Ammon's horn (tissue), 1 donor: ENCODE measurements around the gene SLC37A1.

Experiments
- DNase-seq: peaks from one replicate; pipeline ENCODE4 v3.0.0-alpha.2; 2016; ENCODE audit warnings: low spot score

SLC37A1 gene

DNA sequence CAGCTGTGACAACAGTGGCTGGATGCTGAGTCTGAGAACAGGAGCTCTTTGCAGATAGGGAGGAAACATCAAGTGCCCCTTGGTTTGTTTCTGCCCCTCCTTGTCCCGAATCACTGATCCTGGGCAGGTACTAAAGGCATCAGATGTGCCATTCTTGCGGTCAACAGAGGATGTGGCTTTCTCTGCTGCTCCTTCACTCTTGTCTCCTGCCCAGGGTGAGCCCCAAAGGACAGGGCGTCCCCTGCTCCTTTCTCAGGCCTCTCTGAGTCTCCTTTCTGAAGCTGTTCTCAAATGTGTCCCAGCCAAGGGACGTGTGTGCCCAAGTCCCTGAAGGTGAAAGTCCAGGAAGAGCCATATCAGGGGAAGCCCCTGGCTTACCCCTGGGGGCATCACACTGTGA is 31.7 kb downstream of the SLC37A1 start:
- no peak for DNase-seq

DNA sequence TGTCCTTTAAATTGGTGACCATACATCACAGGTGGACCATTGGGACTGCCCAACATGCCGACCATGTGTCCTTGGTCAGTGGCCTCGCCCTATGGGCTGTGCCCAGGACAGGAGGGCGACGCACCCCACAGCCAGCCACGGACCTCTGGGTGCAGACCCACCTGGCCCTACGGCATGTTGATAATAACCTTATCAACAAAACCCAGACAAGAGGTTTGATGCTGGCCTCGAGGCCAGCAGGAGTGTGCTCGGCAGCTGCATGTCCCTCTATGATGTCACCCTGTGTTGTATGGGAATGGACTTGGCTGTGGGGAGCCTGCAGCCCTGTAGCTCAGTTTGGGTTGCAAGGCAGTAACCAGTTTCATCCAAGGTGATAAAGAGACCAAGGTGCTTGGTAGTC is 32.1 kb downstream of the SLC37A1 start:
- DNase-seq: no peak

DNA sequence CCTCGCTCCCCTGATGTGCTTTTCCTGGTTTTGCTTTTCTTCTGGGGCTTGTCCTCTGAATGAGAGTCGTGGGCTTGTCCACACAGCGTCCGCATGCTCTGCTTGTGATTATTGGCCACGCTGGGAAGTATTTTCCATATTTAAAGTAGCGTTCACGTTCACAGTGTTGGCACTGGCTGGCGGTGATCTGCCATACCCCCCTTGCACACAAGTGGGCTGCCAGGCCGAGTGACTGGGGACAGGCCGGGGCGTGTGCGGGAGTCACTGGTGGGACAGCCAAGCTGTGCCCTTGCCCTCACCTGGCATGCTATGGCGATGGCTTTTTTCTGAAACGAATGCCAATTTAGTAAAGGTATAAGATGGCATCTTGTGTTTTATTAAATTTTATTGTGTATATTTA is 32.8 kb downstream of the SLC37A1 start:
- no peak for DNase-seq

GRCh38 chr21:42547001-42547905 is 33.6 kb downstream of the SLC37A1 start:
- no peak for DNase-seq

GRCh38 chr21:42547906-42548365 is 34.3 kb downstream of the SLC37A1 start:
- DNase-seq: no peak

- DNase-seq: no peak
Measured at GRCh38 chr21:42548687-42549406, 35.2 kb downstream of the SLC37A1 start.

DNA sequence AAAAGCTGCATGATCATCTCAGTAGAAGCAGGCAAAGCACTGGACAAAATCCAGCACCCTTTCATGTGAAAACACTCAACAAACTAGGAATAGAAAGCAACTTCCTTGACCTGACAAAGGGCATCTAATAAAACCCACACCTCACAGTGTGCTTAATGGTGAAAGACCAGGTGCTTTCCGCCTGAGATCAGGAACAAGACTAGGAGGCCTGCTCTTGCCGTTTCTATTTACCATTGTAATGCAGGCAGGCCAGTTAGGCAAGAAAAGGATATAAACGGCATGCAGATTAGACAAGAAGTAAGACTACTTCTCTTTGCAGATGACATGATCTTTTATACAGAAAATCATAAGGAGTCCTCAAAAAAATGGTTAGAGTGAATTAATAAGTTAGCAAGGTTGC is 37.2 kb downstream of the SLC37A1 start:
- DNase-seq: no peak

- no peak for DNase-seq
Measured at GRCh38 chr21:42552407-42553336, 39.0 kb downstream of the SLC37A1 start.

DNA sequence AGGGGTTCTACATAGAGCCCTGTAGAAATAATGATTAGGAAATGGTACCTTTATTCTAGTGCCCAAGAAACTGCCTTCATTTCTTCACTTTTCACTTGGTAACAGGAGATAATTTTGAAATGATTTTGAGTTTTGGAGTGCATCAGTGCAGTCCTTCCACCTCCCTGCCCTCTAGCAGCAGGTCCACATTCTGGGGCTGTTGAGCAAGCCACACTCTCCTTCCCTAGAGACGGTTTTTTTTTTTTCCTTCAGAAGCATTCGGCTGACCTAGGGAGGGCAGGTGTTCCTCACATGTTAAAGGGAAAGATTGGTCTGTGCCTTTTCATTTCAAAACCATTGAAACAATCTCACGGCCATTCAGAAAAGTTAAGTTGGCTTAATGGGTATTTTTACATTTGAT is 39.8 kb downstream of the SLC37A1 start:
- no peak for DNase-seq

DNA sequence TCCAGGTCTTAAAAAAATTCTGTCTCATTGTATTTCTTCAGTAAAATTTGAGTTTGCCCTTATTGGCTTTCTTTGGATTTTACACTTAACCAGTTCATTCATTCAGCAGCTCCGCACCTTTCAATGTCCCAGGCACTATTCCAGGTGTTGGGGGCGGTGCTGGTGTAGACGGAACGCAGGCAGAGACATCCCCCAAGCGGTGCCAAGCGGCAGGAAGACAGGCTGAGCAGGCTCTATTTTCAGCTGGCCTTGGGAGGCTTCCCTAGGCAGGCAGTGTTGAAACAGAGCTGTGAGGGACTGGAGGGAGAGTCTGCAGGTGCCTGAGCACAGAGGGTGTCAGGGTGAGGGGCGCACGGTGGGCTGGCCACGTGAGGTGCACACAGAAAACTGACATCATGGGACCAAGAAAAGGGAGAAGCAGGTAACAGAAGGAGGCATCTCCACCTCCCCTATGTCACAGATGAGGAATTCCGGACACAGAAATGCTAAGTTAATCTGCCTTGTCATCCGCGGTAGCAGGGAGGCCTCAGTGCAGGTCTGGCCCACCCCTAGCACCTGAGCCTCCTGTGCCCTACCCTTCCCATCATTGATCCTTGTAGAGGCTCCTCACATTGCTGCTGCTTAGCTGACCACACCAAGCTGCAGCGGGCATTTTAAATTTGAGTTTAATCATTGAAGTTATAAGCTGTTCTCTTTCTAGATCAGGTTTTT is 40.8 kb downstream of the SLC37A1 start:
- DNase-seq: no peak

GRCh38 chr21:42555756-42556438 is 42.2 kb downstream of the SLC37A1 start:
- DNase-seq: no peak

GRCh38 chr21:42556476-42556875 is 42.8 kb downstream of the SLC37A1 start:
- no peak for DNase-seq

GRCh38 chr21:42556960-42557359 is 43.3 kb downstream of the SLC37A1 start:
- no peak for DNase-seq

DNA sequence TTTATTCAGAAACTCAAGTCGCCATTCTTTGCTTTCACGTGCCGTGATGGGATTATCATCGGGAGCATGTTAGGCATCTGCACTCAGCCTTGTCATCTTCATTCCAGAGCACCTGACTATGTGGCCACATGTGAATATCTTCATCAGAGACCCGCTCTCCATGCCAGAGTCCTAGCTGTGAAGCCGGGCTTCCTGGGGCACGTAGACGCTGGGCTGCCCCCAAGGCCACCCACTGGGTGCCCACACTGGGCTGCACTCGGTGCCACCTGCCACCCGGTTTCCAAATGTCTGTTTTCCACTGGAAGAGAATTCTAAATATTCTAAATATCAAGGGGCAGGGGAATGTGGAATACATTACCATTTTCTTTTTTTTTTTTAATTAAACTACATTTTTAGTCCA is 43.8 kb downstream of the SLC37A1 start:
- no peak for DNase-seq

- no peak for DNase-seq
Measured at GRCh38 chr21:42558368-42558767, 44.7 kb downstream of the SLC37A1 start.

DNA sequence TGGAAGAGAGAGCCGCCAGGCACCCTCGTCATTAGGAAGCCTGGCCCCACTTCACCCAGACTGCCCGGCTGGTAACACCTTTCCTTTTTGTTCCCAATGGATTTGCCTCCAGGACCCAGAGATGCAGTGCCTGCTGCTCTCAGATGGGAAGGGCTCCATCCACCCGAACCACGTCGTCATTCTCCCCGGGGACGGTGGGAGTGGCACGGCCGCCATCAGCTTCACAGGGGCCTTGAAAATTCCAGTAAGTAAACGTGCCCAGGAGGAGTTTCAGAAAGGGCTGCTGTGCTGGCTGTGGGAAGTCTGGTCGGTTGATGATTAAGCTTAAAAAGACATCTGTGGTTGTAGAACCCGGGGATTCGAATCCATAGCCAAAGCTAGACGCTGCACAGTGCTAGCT is 45.2 kb downstream of the SLC37A1 start:
- DNase-seq: no peak

GRCh38 chr21:42559326-42559725 is 45.7 kb downstream of the SLC37A1 start:
- no peak for DNase-seq

DNA sequence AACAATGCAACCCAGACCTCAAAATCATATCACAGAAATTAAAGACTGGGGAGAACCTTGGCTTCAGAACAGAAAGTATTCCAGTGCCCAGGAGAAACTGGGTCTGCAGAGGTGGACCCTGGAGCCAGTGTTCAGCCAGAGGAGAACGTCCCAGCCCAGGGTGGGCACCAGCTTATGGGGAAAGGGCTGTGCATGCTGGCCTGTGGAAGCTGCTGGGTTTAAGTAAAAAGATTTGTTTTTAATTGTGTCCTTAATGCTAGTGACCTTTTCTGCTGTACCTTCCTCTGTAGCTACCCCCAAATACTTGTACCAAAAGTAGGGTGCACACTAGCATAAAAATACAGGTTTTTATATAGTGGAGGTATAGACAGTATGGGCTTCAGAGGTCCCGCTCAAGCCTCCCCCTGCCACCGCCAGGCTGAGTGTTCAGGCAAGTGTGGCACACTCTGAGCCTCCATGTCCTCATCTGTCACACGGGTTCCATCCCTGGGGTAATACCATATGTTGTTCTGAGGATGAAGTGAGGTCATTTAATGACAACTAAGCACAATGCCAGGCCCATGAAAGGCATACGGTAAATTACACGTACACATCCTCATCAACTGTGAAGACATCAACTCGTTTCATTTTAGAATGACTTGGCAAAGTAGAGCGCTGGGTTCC is 47.0 kb downstream of the SLC37A1 start:
- no peak for DNase-seq

GRCh38 chr21:42561762-42562650 is 48.4 kb downstream of the SLC37A1 start:
- no peak for DNase-seq
